CD4-positive, alpha-beta T cell treated with Interleukin-4 for 1 hour (primary cell): ENCODE data around the gene NCLN.
A peak's percentile ranks its signal among the peaks of the same experiment; 100 is the strongest.
"Not testable (repeated sequence)": the region's sequence is repeated elsewhere in the genome, so short reads cannot be mapped to it uniquely, and the experiment has no call there.

Source experiments
- DNase-seq, 2 donors: peaks; one replicate each; pipeline ENCODE4 v3.0.0-alpha.2; 2020 to 2022

Gene NCLN

GRCh38 chr19:3198901-3199700 lies 13.4 kb downstream of the NCLN start:
- DNase-seq: no peak

DNA sequence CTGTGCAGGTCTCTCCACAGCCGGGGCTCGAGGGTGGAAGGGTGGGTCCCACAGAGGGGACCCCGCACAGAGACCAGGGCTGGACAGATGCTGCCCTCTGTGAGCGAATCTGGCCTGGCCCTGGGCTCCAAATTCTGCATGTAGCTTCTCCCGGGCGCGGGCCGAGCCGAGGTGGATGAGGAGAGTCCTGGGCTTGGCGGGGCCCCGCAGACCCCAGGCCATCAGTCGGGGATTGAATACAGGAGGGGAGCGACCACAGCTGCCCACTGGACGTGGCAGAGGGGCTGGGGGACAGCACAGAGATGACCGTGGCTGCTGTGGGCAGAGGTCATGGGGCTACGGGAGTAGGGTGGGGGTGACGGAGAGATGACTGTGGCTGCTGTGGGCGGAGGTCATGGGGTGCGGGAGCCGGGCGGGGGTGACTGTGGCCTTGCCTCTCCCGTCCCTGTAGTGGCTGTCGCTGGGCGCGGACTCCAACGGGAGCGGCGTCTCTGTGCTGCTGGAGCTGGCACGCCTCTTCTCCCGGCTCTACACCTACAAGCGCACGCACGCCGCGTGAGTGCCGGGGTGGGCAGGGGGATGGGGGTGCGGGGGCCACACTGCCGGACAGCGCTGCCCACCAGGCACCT lies 15.5 kb downstream of the NCLN start:
- no peak for DNase-seq

DNA sequence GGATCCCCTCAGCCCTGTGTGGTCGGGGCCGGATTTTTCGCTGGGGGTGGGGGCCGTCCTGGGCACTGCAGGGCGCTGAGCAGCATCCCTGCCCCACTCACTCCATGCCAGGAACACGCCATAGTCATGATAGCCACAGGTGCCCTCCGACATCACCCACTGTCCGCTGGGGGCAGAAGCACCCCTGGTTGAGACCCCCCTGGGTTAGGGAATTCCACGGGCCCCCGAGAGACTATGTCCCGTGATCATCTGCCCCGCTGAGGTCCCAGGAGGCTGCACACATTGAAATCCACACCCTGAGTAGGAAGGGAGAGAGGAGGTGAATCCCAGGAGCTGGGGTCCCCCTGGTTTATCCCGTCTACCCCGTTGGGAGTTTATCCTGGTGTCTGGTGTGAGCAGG lies 16.2 kb downstream of the NCLN start:
- no peak for DNase-seq

DNA sequence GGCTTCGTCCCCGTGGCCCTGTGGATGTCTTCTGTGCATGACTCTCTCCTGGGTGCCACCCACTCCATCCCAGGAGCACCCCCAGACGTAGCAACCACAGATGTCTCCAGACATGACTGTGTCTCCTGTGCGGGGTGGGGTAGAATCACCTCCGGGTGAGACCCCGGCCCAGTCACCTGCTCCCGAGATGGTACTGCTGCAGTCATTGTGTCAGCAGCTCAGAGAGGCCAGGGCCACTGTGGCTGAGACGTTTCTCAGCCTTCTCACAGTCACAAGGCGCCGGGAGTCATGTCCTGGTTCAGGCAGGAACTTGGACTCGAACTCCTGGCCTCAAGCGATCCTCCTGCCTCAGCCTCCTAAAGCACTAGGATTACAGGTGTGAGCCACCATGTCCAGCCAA lies 16.6 kb downstream of the NCLN start:
- no peak for DNase-seq

DNA sequence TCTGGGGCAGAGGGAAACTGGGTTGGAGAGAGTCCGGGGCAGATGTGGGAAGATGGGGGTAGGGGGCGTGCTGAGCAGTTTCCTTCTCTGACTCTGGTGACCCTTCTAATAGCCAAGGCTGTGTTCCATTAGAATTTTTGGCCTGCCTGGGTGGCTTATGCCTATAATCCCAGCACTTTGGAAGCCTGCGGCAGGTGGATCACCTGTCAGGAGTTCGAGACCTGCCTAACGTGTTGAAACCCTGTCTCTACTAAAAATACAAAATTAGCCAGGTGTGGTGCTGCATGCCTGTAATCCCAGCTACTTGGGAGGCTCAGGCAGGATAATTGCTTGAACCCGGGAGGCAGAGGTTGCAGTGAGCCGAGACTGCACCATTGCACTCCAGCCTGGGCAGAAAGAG lies 17.2 kb downstream of the NCLN start:
- DNase-seq: not testable (repeated sequence)

GRCh38 chr19:3203805-3204645 lies 18.3 kb downstream of the NCLN start:
- no peak for DNase-seq

DNA sequence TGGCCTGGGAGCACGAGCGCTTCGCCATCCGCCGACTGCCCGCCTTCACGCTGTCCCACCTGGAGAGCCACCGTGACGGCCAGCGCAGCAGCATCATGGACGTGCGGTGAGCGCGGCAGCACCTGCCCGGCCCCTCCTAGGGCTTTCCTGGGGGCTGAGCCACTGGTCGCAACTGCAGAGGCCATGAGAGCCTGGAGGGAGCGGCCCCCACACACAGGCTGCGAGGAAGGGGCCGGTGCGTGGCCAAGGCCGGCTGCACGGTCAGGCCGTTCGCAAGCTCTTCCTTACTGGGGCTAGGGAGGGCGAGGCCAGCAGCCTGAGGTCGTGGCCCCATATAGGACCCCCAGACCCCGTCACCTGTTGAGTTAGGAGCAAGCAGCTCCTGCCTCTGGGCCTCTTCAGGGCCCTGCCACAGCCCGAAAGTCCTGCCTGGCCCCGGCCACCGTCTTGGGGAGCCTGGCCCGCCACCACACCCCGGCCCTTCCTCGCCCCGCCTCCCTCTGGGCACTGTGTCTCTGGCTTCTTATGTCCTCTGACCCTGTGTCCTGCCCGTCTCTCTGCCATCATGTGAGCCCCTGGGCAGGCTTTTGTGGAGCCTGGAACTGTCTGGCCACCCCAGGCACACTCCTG lies 19.0 kb downstream of the NCLN start:
- DNase-seq: no peak

GRCh38 chr19:3206216-3206953 lies 20.7 kb downstream of the NCLN start:
- DNase-seq: no peak

GRCh38 chr19:3207461-3208242 lies 21.9 kb downstream of the NCLN start:
- no peak for DNase-seq

DNA sequence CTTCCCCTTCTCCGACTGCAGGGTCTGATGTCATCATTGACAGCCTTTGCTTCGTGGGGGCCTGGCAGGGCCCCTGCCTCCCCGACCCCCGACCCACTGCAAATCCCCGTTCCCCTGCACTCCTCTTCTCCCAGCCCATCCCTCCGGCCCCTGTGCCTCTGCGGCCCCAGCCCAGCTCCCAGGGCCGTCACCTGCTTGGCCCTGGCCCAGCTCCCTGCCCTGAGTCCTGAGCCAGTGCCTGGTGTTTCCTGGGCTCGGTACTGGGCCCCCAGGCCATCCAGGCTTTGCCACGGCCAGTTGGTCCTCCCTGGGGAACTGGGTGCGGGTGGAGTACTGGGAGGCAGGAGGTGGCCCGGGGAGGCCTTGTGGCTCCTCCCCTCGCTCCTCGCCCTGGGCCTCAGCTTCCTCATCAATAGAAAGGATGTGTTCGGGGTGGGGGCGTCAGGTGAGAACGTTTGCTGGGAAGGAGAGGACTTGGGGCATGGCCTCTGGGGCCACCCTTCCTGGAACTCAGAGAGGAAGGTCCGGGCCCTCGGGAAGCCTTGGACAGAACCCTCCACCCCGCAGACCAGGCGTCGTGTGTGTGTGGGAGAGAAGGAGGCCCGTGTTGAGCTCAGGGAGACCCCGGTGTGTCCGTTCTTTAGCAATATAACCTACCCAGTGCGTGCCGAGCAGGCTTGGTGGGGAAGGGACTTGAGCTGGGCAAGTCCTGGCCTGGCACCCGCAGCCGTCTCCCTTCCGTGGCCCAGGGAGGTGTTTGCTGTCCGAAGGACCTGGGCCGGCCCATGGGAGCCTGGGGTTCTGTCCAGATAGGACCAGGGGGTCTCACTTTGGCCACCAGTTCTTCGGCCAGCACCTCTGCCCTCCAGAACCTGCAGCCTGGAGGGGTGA lies 22.8 kb downstream of the NCLN start:
- DNase-seq: no peak

DNA sequence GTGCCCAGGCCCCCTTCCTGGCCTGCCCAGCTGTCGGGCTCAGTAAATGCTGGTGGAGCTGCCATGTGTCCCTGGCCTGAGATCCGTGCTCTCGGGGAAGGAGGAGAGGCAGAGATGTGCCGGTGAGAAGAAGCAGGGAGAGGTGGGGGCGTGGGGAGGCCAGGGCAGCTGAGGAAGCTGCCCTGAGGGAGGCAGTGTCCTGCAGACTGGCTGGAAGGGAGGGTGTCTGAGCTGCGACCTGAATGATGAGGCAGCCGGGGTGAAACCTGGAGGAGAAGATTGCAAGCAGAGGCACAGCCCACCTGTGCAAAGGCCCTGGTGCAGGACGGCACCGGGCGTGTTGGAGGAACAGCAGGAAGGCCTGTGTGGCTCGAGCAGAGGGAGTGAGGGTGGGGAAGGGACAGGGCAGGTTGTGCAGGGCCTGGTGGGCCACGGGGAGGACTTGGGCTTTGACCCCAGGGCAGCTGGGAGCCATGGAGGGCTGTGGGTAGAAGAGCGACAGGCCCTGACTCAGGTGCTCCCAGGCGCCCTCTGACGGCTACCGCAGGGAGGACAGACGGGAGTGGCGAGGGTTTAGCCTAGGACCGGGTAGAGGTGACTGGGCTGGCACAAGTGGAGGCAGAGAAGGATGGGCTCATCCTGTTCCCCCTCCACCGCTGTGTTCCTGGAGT lies 24.8 kb downstream of the NCLN start:
- peak; percentile 63 for DNase-seq

GRCh38 chr19:3211191-3211590 lies 25.5 kb downstream of the NCLN start:
- DNase-seq: no peak

DNA sequence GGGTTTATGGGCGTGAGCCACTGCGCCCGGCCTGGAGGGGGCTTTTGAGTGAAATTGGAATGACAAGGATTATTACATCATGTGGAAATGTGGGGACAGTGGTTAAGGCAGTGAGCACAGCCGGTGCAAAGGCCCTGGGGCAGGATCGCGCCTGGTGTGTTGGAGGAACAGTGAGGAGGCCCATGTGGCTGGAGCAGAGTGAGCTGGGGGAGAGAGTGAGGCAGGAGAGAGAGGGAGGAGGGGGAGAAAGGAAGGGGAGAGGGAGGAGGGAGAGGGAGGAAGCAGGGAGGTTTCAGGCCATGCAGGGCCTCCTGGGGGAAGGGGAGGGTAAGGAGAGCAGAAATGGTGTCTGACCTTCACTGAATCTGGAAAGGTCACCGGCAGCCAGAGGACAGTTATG lies 27.4 kb downstream of the NCLN start:
- no peak for DNase-seq

DNA sequence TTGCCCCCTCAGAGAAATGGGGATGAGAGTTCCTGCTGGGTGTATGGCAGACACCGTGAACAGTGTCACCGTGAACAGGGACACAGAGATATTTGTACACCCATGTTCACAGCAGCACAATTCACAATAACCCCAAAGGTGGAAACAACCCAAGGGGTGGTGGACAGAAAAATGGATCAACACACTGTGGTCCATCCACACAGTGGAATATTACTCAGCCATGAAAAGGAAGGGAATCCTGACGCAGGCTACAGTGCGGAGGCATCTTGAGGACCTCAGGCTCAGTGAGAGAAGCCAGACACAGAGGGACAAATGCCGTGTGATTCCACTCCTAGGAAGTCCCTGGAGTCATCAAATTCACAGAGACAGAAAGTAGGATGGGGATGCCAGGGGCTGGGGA lies 31.1 kb downstream of the NCLN start:
- no peak for DNase-seq

- no peak for DNase-seq
These were observed 34.8 kb downstream of the NCLN start for GRCh38 chr19:3220576-3220975.

GRCh38 chr19:3221576-3221975 lies 35.8 kb downstream of the NCLN start:
- not testable (repeated sequence) for DNase-seq

DNA sequence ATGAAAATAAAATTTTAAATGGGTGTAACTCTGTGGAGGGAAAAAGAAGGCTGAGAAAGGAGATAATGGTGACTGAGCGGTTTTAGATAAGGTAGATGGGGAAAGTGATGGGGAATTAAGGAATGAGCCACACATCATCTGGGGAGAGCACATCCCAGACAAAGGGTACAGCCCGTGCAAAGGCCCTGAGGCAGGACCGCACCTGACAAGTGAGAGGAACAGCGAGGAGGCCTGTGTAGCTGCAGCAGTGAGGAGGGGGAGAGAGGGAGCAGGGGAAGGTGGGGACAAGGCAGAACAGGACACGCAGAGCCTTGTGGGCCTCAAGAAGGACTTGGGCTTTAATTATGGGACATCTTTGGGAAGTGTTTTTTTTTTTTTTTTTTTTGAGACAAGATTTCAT lies 37.0 kb downstream of the NCLN start:
- DNase-seq: no peak

DNA sequence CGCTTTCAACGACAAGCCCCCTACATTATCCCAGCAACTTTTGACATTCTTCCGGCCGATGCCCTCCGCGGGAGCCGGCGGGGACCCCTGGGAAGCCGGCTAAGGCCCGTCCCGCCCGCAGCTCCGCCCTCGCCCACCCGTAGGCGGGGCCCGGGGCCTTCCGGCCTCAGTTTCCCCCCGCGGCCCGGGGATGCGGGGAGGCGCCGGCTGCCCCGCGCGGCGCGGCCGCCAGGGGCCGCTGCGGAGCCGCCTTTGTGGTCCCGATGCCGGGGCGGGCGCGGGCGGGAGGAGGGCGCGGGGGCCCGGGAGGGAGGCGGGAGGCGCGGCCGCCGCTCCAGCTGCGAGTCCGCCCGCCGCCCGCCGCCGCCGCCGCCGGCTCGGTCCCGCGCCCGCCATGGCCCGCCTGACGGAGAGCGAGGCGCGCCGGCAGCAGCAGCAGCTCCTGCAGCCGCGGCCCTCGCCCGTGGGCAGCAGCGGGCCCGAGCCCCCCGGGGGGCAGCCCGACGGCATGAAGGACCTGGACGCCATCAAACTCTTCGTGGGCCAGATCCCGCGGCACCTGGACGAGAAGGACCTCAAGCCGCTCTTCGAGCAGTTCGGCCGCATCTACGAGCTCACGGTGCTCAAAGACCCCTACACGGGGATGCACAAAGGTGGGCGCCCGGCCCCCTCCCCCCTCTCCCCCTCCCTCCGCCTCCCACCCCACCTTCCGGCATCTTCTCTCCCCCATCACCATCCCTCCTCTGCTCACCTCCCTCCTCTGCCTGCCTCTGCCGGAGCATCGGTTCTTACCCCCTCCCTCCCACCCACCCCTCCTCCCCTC lies 38.8 kb downstream of the NCLN start, which contains the start of gene CELF5:
TSS of gene CELF5 (plus strand) at position 316 of the 823 bp plus-strand sequence. CDS start at position 395, 79 bp downstream.
- peak; percentile 46 to 54 for DNase-seq

DNA sequence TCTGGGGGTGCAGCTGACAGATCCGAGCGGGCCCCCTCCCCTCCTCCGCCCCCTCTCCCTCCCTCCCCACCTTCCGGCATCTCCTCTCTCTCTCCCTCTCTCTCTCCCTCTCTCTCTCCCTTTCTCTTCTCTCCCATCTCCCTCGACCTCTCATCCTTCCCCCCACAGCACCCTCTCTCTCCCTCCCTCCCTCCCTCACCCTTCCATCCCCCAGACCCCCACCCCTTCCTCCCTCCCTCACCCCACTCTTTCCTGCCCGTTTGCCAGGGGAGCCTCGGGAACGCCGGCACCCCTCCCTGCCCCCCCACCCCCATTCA lies 39.4 kb downstream of the NCLN start:
- no peak for DNase-seq
